Progenitor cell of endocrine pancreas (in vitro differentiated cells): ENCODE results near the gene EVL. TPM values are rescaled to one million over a fixed set of nuclear protein-coding genes. Genes with fewer than 3 reads are reported as not detected.

ENCODE experiments used
- DNase-seq: peaks from one replicate; pipeline ENCODE4 v3.0.0; 2021; ENCODE audit warnings: low spot score; ENCODE audit not compliant: unreplicated experiment
- H3K27ac Mint-ChIP-seq: 2 replicates; pipeline ENCODE4 v1.8.0; 2021; ENCODE audit warnings: mild to moderate bottlenecking, moderate library complexity, mixed read lengths
- H3K27me3 Mint-ChIP-seq: 2 replicates; pipeline ENCODE4 v1.8.0; 2021; ENCODE audit warnings: mixed read lengths
- H3K36me3 Mint-ChIP-seq: 2 replicates; pipeline ENCODE4 v1.8.0; 2022; ENCODE audit warnings: mixed read lengths; ENCODE audit not compliant: insufficient read depth
- H3K4me1 Mint-ChIP-seq: 2 replicates; pipeline ENCODE4 v1.8.0; 2021; ENCODE audit warnings: low read depth, mixed read lengths
- H3K4me3 Mint-ChIP-seq: 2 replicates; pipeline ENCODE4 v1.8.0; 2021; ENCODE audit warnings: low read depth, mild to moderate bottlenecking, moderate library complexity, mixed read lengths
- H3K9me3 Mint-ChIP-seq: 2 replicates; pipeline ENCODE4 v1.8.0; 2021; ENCODE audit warnings: low read depth, mixed read lengths
- total RNA-seq: library from RNA; stranded (reverse); gene quantifications from 2 replicates; pipeline ENCODE4 v1.2.1, GENCODE V29; 2021
- TF ChIP-seq, protein P1 (sequence below): fragments of 200-600 bp; sonication (generic); IDR thresholded peaks from one replicate; pipeline ENCODE4 v1.5.0; 2021; ENCODE audit warnings: antibody characterized with exemption, mild to moderate bottlenecking; ENCODE audit not compliant: unreplicated experiment

The EVL gene
- total RNA-seq, 1 donor from 2014 or later: 207 TPM

DNA sequence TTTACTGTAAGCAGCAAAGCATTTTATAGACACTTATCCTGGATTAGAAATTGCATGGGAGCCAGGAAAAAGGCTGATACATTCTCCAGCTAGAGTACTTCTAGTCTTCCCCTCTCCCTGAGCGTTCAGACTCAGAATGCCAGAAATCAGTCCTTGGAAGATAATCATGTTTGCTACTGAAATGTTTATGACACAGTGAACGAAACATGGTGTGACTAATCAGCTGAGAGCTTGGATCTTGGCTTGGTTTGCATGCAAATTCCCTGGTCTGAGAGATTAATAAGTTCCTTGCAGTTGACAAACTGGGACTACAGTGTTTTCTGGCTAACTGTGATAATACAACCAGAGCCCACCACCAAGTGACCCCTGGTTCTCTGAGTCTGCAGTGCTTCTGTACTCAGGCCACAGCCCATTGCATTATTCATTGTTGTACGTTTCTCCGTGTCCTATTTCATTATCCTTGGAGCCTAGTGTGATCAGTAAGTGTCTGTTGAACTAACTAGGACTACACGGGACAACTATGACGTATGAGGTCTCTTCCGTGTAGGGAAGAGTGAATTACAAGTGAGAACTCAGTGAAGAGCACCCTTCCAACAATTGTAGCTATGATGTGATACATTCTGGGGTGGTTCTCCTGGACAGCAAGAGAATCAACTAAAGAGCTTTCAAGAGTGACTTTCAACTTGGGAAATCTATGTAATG lies 34.6 kb upstream of the EVL start:
- Mint-ChIP-seq H3K27ac (no peak overlapping the region), H3K4me3 (no peak overlapping the region), H3K4me1 (peaks cover 15% of the 10 kb centered on the region)

DNA sequence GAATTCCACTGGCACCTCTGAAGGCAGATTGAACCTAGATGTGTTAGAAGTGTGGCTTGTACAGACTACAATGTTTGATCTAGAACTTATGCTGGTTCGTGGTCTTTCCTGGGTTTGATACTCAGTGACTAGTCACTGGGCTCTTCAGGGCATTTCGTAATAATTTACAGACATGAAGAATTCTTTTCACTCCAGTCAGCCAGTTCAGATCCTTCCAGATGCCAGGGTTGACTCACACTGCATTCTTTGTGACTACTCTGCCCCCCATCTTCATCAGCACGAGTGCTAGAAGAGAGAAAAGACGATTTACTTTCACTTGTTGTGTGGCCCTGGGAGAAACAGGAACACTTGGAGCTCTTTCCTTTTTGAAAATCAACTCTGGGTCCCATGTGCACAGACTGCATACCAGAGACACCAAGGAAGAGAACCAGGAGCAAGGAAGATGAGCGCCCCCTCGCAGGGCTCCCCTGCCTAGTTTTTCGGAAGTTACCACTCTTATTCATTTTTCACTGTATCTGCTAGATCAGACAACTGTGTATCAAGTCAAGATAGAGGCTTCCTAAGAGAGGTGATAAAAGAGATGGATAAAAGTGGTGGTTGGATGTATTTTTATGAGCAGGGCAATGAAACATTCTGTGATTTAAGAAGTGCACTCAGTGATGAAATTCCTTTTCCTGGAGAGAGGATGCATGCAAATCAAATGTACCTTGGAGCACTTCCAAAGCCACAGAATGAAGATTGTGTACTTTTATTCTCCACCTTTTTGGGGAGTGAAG lies 33.5 kb upstream of the EVL start:
- H3K4me3 Mint-ChIP-seq: no peak overlapping the region

More for the DNA sequence above, 34.6 kb upstream of the EVL start:
- no peaks in the 10 kb centered on the region for H3K36me3 Mint-ChIP-seq
- no peak for DNase-seq
- TF ChIP-seq, protein P1, sequence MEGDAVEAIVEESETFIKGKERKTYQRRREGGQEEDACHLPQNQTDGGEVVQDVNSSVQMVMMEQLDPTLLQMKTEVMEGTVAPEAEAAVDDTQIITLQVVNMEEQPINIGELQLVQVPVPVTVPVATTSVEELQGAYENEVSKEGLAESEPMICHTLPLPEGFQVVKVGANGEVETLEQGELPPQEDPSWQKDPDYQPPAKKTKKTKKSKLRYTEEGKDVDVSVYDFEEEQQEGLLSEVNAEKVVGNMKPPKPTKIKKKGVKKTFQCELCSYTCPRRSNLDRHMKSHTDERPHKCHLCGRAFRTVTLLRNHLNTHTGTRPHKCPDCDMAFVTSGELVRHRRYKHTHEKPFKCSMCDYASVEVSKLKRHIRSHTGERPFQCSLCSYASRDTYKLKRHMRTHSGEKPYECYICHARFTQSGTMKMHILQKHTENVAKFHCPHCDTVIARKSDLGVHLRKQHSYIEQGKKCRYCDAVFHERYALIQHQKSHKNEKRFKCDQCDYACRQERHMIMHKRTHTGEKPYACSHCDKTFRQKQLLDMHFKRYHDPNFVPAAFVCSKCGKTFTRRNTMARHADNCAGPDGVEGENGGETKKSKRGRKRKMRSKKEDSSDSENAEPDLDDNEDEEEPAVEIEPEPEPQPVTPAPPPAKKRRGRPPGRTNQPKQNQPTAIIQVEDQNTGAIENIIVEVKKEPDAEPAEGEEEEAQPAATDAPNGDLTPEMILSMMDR: no peak
- no peaks in the 10 kb centered on the region for H3K27me3 Mint-ChIP-seq
- H3K9me3 Mint-ChIP-seq: no peaks in the 10 kb centered on the region

DNA sequence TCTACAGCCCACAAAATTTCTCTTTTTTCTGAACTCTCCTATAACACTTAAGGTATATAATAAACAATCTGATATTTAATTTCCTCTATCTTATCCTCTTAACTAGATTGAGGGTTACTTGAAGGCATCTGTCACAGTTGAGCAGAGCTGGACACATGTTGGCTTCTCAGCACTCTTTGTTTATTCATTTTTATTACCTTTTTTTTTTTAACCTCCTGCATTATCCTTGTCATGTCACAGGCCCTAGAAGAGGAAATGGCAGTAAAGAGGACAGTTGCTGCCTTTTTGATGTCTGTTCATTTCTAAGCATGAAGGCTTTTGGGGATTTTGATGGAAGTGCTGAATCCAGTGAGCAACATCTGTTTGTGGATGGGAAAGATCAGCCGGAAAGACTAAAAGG lies 32.5 kb upstream of the EVL start:
- no peak overlapping the region for H3K4me3 Mint-ChIP-seq
- H3K36me3 Mint-ChIP-seq: no peaks in the 10 kb centered on the region
- no peak overlapping the region for H3K27ac Mint-ChIP-seq
- peaks cover 15% of the 10 kb centered on the region for H3K4me1 Mint-ChIP-seq
- TF ChIP-seq, protein P1: no peak
- no peak for DNase-seq
- no peaks in the 10 kb centered on the region for H3K9me3 Mint-ChIP-seq
- H3K27me3 Mint-ChIP-seq: no peaks in the 10 kb centered on the region

More for the DNA sequence above, 33.5 kb upstream of the EVL start:
- Mint-ChIP-seq H3K9me3 (no peaks in the 10 kb centered on the region), H3K27ac (no peak overlapping the region), H3K27me3 (no peaks in the 10 kb centered on the region), H3K4me1 (peaks cover 15% of the 10 kb centered on the region), H3K36me3 (no peaks in the 10 kb centered on the region)
- TF ChIP-seq, protein P1: no peak
- DNase-seq: no peak

DNA sequence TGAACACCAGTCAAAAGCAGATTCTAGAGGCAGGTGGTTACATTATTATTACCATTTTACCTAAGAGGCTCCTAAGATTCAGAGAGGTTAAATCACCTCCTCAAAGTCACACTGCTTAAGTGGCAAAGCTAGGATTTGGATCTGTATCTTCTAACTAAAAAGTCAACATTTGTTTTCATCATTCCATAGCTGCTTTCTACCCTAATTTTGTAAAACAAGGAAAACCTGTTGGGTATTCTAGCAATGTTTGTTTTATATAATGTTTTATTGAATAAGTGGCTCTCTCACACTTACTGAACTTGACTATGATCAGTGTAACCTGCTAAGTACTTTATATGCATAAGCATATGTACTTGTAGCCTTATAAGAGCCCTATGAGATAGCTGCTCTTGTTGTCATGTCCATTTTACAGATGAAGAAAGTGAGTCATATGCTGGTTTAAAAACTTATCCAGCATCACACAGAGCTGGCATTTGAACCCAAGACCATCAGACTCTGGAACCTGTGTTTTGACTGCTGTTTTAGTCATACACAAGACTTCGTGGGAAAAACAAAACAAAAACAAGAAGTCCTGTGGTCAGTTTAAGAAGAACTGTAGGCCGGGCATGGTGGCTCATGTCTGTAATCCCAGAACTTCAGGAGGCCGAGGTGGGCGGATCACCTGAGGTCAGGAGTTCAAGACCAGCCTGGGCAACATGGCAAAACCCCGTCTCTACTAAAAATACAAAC lies 31.7 kb upstream of the EVL start:
- Mint-ChIP-seq H3K36me3 (no peaks in the 10 kb centered on the region), H3K27me3 (no peaks in the 10 kb centered on the region), H3K4me1 (peaks cover 14% of the 10 kb centered on the region), H3K4me3 (no peak overlapping the region), H3K27ac (no peak overlapping the region), H3K9me3 (no peaks in the 10 kb centered on the region)
- DNase-seq: no peak
- TF ChIP-seq, protein P1: no peak

DNA sequence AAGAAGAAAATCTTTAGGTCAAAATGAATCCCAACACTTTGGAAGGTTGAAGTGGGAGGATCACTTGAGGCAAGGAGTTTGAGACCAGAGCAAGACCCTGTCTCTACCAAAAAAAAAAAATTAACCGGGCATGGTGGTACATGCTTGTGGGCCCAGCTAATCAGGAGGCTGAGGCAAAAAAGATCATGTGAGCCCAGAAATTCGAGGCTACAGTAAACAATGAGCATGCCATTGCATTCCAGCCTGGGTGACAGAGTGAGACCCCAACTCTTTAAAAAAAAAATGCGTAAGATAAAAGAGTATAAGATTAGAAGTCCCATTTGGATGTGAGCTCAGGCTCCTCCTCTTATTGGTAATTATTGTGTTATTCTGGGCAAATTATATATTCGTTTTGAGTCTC lies 30.8 kb upstream of the EVL start:
- H3K27me3 Mint-ChIP-seq: no peaks in the 10 kb centered on the region
- no peak overlapping the region for H3K27ac Mint-ChIP-seq
- no peaks in the 10 kb centered on the region for H3K36me3 Mint-ChIP-seq
- H3K4me3 Mint-ChIP-seq: no peak overlapping the region
- TF ChIP-seq, protein P1: no peak
- no peaks in the 10 kb centered on the region for H3K9me3 Mint-ChIP-seq
- peaks cover 9% of the 10 kb centered on the region for H3K4me1 Mint-ChIP-seq
- no peak for DNase-seq
